ENCODE data around the gene NDEL1. TPM values are rescaled to one million over a fixed set of nuclear protein-coding genes. Genes with fewer than 3 reads are reported as not detected.

The NDEL1 gene
- total RNA-seq, 1 donor = 69.8 TPM

DNA sequence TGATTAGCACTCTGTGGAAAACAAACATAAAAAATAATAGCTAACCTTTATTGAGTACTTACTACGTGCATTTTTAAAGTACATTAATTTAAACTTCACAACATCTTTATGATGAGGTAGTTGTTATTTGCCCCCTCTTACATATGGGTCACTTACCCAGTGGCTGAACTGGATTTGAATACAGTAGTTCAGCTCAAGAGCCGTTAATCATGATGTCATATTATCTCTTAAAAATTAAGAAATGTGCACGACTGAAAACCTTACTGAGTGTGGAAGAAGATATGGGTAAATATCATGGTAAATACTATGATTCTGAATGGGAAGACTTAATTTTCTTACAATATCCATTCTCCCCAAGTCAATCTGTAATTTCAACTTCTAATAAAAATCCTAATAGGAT is 17.6 kb downstream of the NDEL1 start:
- Histone ChIP-seq H3K4me1 (ENCODE audit: insufficient read depth, low read length) (no peaks in the 10 kb centered on the region), H2AFZ (ENCODE audit: low read length) (no peak overlapping the region), H3K36me3 (ENCODE audit: insufficient read depth, low read length) (peaks cover 91% of the 10 kb centered on the region), H3K4me3 (ENCODE audit: insufficient read depth, low read length) (no peak overlapping the region), H3K27me3 (ENCODE audit: insufficient read depth, low read length) (no peaks in the 10 kb centered on the region), H4K20me1 (ENCODE audit: insufficient read depth, low read length) (peaks cover 12% of the 10 kb centered on the region), H3K4me2 (ENCODE audit: insufficient read depth, low read length) (no peak overlapping the region), H3K9me3 (ENCODE audit: low read depth, low read length) (no peaks in the 10 kb centered on the region), H3K79me2 (ENCODE audit: insufficient read depth, low read length) (peaks cover 69% of the 10 kb centered on the region), H3K27ac (ENCODE audit: low read depth, low read length) (no peak overlapping the region)
- TF ChIP-seq, protein P1, sequence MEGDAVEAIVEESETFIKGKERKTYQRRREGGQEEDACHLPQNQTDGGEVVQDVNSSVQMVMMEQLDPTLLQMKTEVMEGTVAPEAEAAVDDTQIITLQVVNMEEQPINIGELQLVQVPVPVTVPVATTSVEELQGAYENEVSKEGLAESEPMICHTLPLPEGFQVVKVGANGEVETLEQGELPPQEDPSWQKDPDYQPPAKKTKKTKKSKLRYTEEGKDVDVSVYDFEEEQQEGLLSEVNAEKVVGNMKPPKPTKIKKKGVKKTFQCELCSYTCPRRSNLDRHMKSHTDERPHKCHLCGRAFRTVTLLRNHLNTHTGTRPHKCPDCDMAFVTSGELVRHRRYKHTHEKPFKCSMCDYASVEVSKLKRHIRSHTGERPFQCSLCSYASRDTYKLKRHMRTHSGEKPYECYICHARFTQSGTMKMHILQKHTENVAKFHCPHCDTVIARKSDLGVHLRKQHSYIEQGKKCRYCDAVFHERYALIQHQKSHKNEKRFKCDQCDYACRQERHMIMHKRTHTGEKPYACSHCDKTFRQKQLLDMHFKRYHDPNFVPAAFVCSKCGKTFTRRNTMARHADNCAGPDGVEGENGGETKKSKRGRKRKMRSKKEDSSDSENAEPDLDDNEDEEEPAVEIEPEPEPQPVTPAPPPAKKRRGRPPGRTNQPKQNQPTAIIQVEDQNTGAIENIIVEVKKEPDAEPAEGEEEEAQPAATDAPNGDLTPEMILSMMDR (IDR thresholded peaks at IDR 0.05; ENCODE audit: extremely low read depth, low read depth, low read length) = no peak
- no peak for DNase-seq (ENCODE audit: insufficient read length, low spot score, missing footprints)

DNA sequence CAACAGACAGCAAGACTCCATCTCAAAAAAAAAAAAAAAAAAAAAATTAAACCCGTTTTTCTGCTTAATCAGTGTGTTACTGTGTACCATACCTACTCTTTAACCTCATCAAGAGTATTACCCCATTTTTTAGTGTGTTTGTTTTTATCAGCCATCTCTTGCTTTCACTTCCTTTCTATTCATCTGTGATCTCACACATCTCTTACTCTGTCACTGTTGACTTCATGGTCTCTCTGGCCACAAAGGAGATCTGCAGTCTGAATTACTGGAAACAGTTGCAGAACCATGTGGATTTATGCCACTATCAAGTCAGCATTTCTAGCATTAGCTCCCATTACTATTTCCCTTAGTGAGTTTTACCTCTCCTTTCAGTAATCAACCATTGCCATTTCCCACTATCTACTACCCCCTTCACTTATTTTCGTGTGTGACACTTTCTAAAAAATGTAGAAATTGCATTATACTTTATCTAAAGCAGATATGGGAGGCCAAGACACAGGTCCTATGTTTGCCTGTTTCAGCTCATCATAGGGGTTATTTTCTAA is 20.1 kb downstream of the NDEL1 start:
- Histone ChIP-seq H2AFZ (ENCODE audit: low read length) (no peak overlapping the region), H3K4me2 (ENCODE audit: insufficient read depth, low read length) (no peak overlapping the region), H3K4me3 (ENCODE audit: insufficient read depth, low read length) (no peak overlapping the region), H3K4me1 (ENCODE audit: insufficient read depth, low read length) (no peaks in the 10 kb centered on the region), H3K27ac (ENCODE audit: low read depth, low read length) (no peak overlapping the region), H4K20me1 (ENCODE audit: insufficient read depth, low read length) (peaks cover 24% of the 10 kb centered on the region), H3K79me2 (ENCODE audit: insufficient read depth, low read length) (peaks cover 77% of the 10 kb centered on the region), H3K27me3 (ENCODE audit: insufficient read depth, low read length) (no peaks in the 10 kb centered on the region), H3K36me3 (ENCODE audit: insufficient read depth, low read length) (peaks cover 93% of the 10 kb centered on the region), H3K9me3 (ENCODE audit: low read depth, low read length) (no peaks in the 10 kb centered on the region)
- TF ChIP-seq, protein P1 (IDR thresholded peaks at IDR 0.05; ENCODE audit: extremely low read depth, low read depth, low read length) = no peak
- no peak for DNase-seq (ENCODE audit: insufficient read length, low spot score, missing footprints)

DNA sequence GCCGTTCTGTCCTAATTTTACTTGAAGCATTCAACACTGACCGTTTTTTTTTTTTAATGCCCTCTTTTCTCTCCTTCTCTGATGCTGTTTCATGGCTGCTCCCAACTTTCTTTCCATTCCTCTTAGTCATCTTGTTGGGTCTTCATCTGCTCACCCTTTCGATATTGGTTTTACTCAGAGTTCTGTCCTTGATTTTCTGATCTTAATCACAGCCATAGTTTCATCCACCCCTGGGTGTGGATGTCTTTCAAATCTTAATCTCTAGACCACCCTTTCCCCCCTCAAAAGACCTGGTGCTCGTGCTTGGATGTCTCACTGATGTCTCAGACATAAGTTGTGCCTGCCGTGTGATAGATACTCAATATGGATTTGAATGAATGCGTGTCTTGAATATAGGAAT is 22.4 kb downstream of the NDEL1 start:
- H3K27ac ChIP-seq (ENCODE audit: low read depth, low read length) = no peak overlapping the region
- H3K4me3 ChIP-seq (ENCODE audit: insufficient read depth, low read length) = no peak overlapping the region
- peaks cover 7% of the 10 kb centered on the region for H3K4me1 ChIP-seq (ENCODE audit: insufficient read depth, low read length)
- TF ChIP-seq, protein P1 (IDR thresholded peaks at IDR 0.05; ENCODE audit: extremely low read depth, low read depth, low read length) = no peak
- peaks cover 27% of the 10 kb centered on the region for H4K20me1 ChIP-seq (ENCODE audit: insufficient read depth, low read length)
- no peaks in the 10 kb centered on the region for H3K9me3 ChIP-seq (ENCODE audit: low read depth, low read length)
- peaks cover 92% of the 10 kb centered on the region for H3K36me3 ChIP-seq (ENCODE audit: insufficient read depth, low read length)
- H3K27me3 ChIP-seq (ENCODE audit: insufficient read depth, low read length) = no peaks in the 10 kb centered on the region
- peaks cover 84% of the 10 kb centered on the region for H3K79me2 ChIP-seq (ENCODE audit: insufficient read depth, low read length)
- DNase-seq (ENCODE audit: insufficient read length, low spot score, missing footprints) = no peak
- no peak overlapping the region for H2AFZ ChIP-seq (ENCODE audit: low read length)
- H3K4me2 ChIP-seq (ENCODE audit: insufficient read depth, low read length) = no peak overlapping the region

DNA sequence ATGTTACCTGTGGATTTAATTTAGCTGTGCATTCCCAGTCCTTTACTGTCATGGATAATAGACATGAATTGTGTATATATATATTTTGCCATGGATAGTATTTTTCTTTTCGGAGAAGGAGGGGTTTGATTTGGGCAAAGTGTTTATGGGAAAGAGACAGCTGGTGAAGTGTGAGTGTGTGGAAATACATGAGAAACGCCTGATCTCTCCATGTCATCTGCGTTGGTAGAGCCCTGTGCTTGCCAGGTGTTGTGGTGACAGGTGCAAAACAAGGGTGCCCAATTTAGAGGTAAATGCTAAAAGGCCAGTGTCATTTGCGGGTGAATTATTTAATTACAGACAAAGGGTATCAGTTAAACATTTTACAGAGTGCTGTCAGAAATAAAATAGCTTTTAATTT is 23.4 kb downstream of the NDEL1 start:
- H3K36me3 ChIP-seq (ENCODE audit: insufficient read depth, low read length) = peaks cover 89% of the 10 kb centered on the region
- H2AFZ ChIP-seq (ENCODE audit: low read length) = no peak overlapping the region
- H3K79me2 ChIP-seq (ENCODE audit: insufficient read depth, low read length) = peaks cover 91% of the 10 kb centered on the region
- no peak overlapping the region for H3K27ac ChIP-seq (ENCODE audit: low read depth, low read length)
- H3K4me2 ChIP-seq (ENCODE audit: insufficient read depth, low read length) = no peak overlapping the region
- H4K20me1 ChIP-seq (ENCODE audit: insufficient read depth, low read length) = peaks cover 36% of the 10 kb centered on the region
- H3K4me3 ChIP-seq (ENCODE audit: insufficient read depth, low read length) = no peak overlapping the region
- H3K27me3 ChIP-seq (ENCODE audit: insufficient read depth, low read length) = no peaks in the 10 kb centered on the region
- peaks cover 8% of the 10 kb centered on the region for H3K4me1 ChIP-seq (ENCODE audit: insufficient read depth, low read length)
- TF ChIP-seq, protein P1 (IDR thresholded peaks at IDR 0.05; ENCODE audit: extremely low read depth, low read depth, low read length) = no peak
- DNase-seq (ENCODE audit: insufficient read length, low spot score, missing footprints) = no peak
- H3K9me3 ChIP-seq (ENCODE audit: low read depth, low read length) = no peaks in the 10 kb centered on the region
